Measurements from ENCODE around the gene SPEN. TPM values are rescaled to one million over a fixed set of nuclear protein-coding genes. Genes with fewer than 3 reads are reported as not detected.

The SPEN gene
- total and polyA plus RNA-seq, 2 of the 13 experiments (the other 11 are each of a cell fraction or from before 2014, with no cell fraction given), result 4.8 to 14.0 TPM

- WGBS (ENCODE audit: low lambda C conversion rate), result 93% methylated on average over 6 of the region's 6 CpGs
- FAIRE-seq, result no peak
- Histone ChIP-seq H3K27ac (ENCODE audit: extremely low read length, insufficient read depth, low read length) (no peak overlapping the region), H4K20me1 (ENCODE audit: insufficient read depth, low read length) (no peaks in the 10 kb centered on the region), H2AFZ (ENCODE audit: low read length) (no peak overlapping the region), H3K4me3 (replicated peaks in 1 of 3; ENCODE audit: insufficient read depth in 1 of 3, low read depth in 2 of 3, low read length in 3 of 3) (no peak overlapping the region), H3K4me2 (ENCODE audit: low read depth, low read length) (no peak overlapping the region), H3K27me3 (ENCODE audit: control insufficient read depth in 1 of 2, insufficient read depth in 2 of 2, low read length in 2 of 2) (no peaks in the 10 kb centered on the region; a peak in 2 of 5 replicates), H3K9me3 (ENCODE audit: low read length) (no peaks in the 10 kb centered on the region), H3K9ac (ENCODE audit: insufficient read depth, low read depth, low read length) (no peak overlapping the region), H3K79me2 (ENCODE audit: insufficient read depth, low read length) (peaks cover 88% of the 10 kb centered on the region), H3K4me1 (ENCODE audit: insufficient read depth, low read length) (peaks cover 24% of the 10 kb centered on the region), H3K36me3 (replicated peaks in 1 of 2; ENCODE audit: control insufficient read depth in 1 of 2, insufficient read depth in 2 of 2, low read length in 2 of 2) (no peaks in the 10 kb centered on the region)
- ATAC-seq, result no peak
- no peak for DNase-seq (ENCODE audit: low spot score)
- TF ChIP-seq ZNF513 (CRISPR knock-in tag; conservative IDR thresholded peaks at IDR 0.05) (no peak), ZNF530 (CRISPR knock-in tag; IDR thresholded peaks at IDR 0.05; ENCODE audit: low read depth) (no peak), TEAD3 (CRISPR knock-in tag; optimal IDR thresholded peaks at IDR 0.05; ENCODE audit: borderline replicate concordance) (no peak), ZNF225 (CRISPR knock-in tag; IDR thresholded peaks at IDR 0.05) (no peak), CERS6 (CRISPR knock-in tag; IDR thresholded peaks at IDR 0.05) (no peak), ZNF747 (CRISPR knock-in tag; IDR thresholded peaks at IDR 0.05; ENCODE audit: borderline replicate concordance) (no peak), ZNF841 (CRISPR knock-in tag; IDR thresholded peaks at IDR 0.05; ENCODE audit: borderline replicate concordance) (no peak), BRD4 (CRISPR knock-in tag; IDR thresholded peaks at IDR 0.05) (no peak), ZNF652 (CRISPR knock-in tag; IDR thresholded peaks at IDR 0.05; ENCODE audit: borderline replicate concordance, low read depth) (no peak), SMARCE1 (IDR thresholded peaks at IDR 0.05; ENCODE audit: borderline replicate concordance) (no peak), TBL1XR1 (IDR thresholded peaks at IDR 0.05; ENCODE audit: borderline replicate concordance, low read length, partially characterized antibody) (no peak), ZNF251 (CRISPR knock-in tag; IDR thresholded peaks at IDR 0.05) (no peak), ZKSCAN5 (CRISPR knock-in tag; IDR thresholded peaks at IDR 0.05) (no peak), GZF1 (CRISPR knock-in tag; IDR thresholded peaks at IDR 0.05) (no peak)
- no TSS peak for BruUV-seq (replicated peaks)
- intact Hi-C loops (cut with micrococcal nuclease; ENCODE audit: unreplicated experiment), result no loop called here
- ChIA-PET CTCF (ENCODE audit: low intra/inter-chr PET ratio, low total read pairs) (no interaction called here), POLR2A (no interaction called here)
- in situ Hi-C loops (cut with HindIII; ENCODE audit: extremely low pct_ligation_motif_present, low pct_unique_long_range_greater_than_20kb), result no loop called here
Measured at GRCh38 chr1:15852036-15852827, 4.7 kb downstream of the SPEN start.
